Hematopoietic multipotent progenitor cell treated with erythropoietin and hydrocortisone succinate and interleukin-3 and kit ligand, for 17 days (in vitro differentiated cells): ENCODE data around the gene RPS6KL1.

Source experiments
- DNase-seq: peaks from one replicate; pipeline ENCODE4 v3.0.0-alpha.2; 2015; ENCODE audit warnings: low spot score

The RPS6KL1 gene

GRCh38 chr14:74886001-74886400 is 37.1 kb downstream of the RPS6KL1 start:
- no peak for DNase-seq

- DNase-seq = peak; percentile 71
These were observed 40.7 kb downstream of the RPS6KL1 start for GRCh38 chr14:74882103-74882920.

GRCh38 chr14:74881431-74882102 is 41.5 kb downstream of the RPS6KL1 start, which contains the start of gene DLST:
TSS of gene DLST (plus strand) at chr14:74881916. CDS start at chr14:74881954, 38 bp downstream.
- DNase-seq = peak; percentile 85

GRCh38 chr14:74879427-74880182 is 43.5 kb downstream of the RPS6KL1 start:
- no peak for DNase-seq

GRCh38 chr14:74875941-74876913 is 46.8 kb downstream of the RPS6KL1 start, which contains the start of gene PROX2:
TSS of gene PROX2 (minus strand) at chr14:74876145. CDS start at chr14:74863834, 12,311 bp downstream.
- DNase-seq = no peak

GRCh38 chr14:74875204-74875603 is 47.9 kb downstream of the RPS6KL1 start:
- no peak for DNase-seq

- no peak for DNase-seq
These were observed 51.2 kb downstream of the RPS6KL1 start for GRCh38 chr14:74871819-74872218.

GRCh38 chr14:74868739-74869138 is 54.3 kb downstream of the RPS6KL1 start:
- no peak for DNase-seq

- no peak for DNase-seq
These were observed 55.4 kb downstream of the RPS6KL1 start for GRCh38 chr14:74867673-74868072.

- no peak for DNase-seq
These were observed 56.2 kb downstream of the RPS6KL1 start for GRCh38 chr14:74866708-74867389.

- no peak for DNase-seq
These were observed 57.9 kb downstream of the RPS6KL1 start for GRCh38 chr14:74865156-74865555.

- no peak for DNase-seq
These were observed 58.9 kb downstream of the RPS6KL1 start for GRCh38 chr14:74864198-74864597.

- DNase-seq = no peak
These were observed 59.8 kb downstream of the RPS6KL1 start for GRCh38 chr14:74863274-74863673.

GRCh38 chr14:74861734-74862090 is 61.3 kb downstream of the RPS6KL1 start:
- DNase-seq = no peak

GRCh38 chr14:74860899-74861733 is 61.9 kb downstream of the RPS6KL1 start:
- DNase-seq = peak; percentile 91

- DNase-seq = no peak
These were observed 63.1 kb downstream of the RPS6KL1 start for GRCh38 chr14:74859757-74860552.

GRCh38 chr14:74858022-74858421 is 65.0 kb downstream of the RPS6KL1 start:
- DNase-seq = no peak

- DNase-seq = no peak
These were observed 66.7 kb downstream of the RPS6KL1 start for GRCh38 chr14:74856366-74856765.

GRCh38 chr14:74855945-74856344 is 67.1 kb downstream of the RPS6KL1 start:
- DNase-seq = no peak
